ENCODE results near the gene TSPOAP1.

DNA sequence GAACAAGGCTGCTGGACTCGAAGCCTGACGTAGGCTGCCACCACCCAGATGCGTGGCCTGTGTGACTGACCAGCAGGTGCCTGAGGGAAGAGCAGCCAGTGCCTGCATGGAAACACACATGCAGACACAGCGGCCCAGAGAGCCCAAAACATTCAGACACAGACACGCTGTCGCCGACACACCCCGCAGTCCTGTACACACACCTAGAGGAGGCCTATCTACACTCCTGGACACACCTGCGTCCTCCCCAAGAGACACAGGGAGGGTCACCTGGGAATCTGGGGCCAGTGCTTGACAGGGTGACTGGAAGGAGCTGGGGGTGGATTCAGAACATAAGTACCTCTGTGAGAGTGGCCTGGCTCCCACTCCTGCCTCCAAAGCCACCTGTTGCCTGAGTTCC lies 6.1 kb upstream of the TSPOAP1 start:
- TF ChIP-seq POLR2A (IDR thresholded peaks at IDR 0.05; ENCODE audit: low read depth, low read length) = peak; percentile 51
- TF ChIP-seq TAF1 (IDR thresholded peaks at IDR 0.05; ENCODE audit: borderline replicate concordance, low read depth, low read length) = no peak
- no peak for TF ChIP-seq POLR2AphosphoS5 (IDR thresholded peaks at IDR 0.05; ENCODE audit: low read depth, low read length)

Data from GM12892 (cell line).